Measurements from ENCODE around the gene RPUSD2. TPM values are rescaled to one million over a fixed set of nuclear protein-coding genes. Genes with fewer than 3 reads are reported as not detected.

The RPUSD2 gene
- total RNA-seq, 1 experiment from 2014 or later = 17.9 TPM

DNA sequence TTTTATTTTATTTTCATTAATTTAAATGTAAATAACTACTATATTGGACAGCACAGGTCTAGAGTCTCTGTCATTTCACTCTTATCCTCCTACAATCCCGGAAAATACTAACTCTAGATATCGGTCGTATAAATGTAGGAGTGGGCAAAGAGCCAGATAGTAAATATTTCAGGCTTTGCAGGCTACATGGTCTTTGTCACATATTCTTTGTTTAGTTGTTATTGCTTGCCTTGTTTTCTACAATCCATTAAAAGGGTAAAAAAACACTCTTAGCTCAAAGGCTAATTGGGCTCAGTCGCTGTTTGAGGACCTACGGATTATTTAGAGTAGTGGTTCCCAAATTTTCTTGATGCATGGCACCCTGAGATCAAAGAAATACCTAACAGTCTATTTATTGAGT lies 26.7 kb downstream of the RPUSD2 start:
- in situ Hi-C loops (cut with HindIII; ENCODE audit: low pct_unique_long_range_greater_than_20kb, low sequenced_read_pairs) = no loop called here
- DNase-seq (ENCODE audit: low read depth, low spot score) = no peak

GRCh38 chr15:40597024-40597423 lies 27.9 kb downstream of the RPUSD2 start:
- DNase-seq (ENCODE audit: low read depth, low spot score) = no peak
- in situ Hi-C loops (cut with HindIII; ENCODE audit: low pct_unique_long_range_greater_than_20kb, low sequenced_read_pairs) = no loop called here

GRCh38 chr15:40598126-40598525 lies 29.0 kb downstream of the RPUSD2 start:
- DNase-seq (ENCODE audit: low read depth, low spot score) = no peak
- in situ Hi-C loops (cut with HindIII; ENCODE audit: low pct_unique_long_range_greater_than_20kb, low sequenced_read_pairs) = no loop called here

DNA sequence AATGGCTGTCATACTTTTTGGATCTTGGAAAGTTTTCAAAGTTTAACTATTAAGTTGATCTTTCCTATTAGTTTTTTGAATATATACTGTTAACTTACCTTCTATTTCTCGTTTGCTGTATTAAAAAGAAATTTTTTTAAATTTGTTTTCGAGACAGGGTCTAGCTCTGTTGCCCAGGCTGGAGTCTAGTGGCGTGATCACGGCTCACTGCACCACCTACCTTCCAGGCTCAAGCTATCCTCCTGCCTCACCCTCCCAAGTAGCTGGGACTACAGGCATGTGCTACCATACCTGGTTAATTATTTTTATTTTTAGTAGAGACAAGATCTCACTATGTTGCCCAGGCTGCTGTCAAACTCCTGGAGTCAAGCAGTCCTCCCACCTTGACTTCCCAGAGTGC lies 29.6 kb downstream of the RPUSD2 start:
- no peak for DNase-seq (ENCODE audit: low read depth, low spot score)
- in situ Hi-C loops (cut with HindIII; ENCODE audit: low pct_unique_long_range_greater_than_20kb, low sequenced_read_pairs) = no loop called here

- DNase-seq (ENCODE audit: low read depth, low spot score) = no peak
- in situ Hi-C loops (cut with HindIII; ENCODE audit: low pct_unique_long_range_greater_than_20kb, low sequenced_read_pairs) = no loop called here
Measured at GRCh38 chr15:40600956-40601355, 31.9 kb downstream of the RPUSD2 start.

DNA sequence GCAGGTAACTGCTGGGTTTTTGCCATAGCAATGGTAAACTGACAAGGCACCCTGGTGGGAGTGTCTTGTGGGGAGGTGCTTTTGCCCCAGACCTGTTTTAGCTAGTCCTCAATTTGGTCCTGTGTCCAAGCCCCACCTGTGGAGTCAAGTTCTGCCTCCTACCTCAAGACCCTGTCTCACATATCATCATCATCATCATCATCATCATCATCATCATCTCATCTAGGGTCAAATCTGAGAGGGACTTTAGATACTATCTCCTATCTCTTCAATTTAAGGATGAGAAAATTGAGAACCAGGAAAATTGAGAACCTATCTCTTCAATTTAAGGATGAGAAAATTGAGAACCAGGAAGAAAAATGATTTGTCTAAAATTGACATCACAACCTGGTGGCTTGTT lies 34.8 kb downstream of the RPUSD2 start:
- in situ Hi-C loops (cut with HindIII; ENCODE audit: low pct_unique_long_range_greater_than_20kb, low sequenced_read_pairs) = no loop called here
- no peak for DNase-seq (ENCODE audit: low read depth, low spot score)

- in situ Hi-C loops (cut with HindIII; ENCODE audit: low pct_unique_long_range_greater_than_20kb, low sequenced_read_pairs) = no loop called here
- DNase-seq (ENCODE audit: low read depth, low spot score) = no peak
Measured at GRCh38 chr15:40613080-40613479, 44.0 kb downstream of the RPUSD2 start.

GRCh38 chr15:40618023-40618422 lies 48.9 kb downstream of the RPUSD2 start:
- in situ Hi-C loops (cut with HindIII; ENCODE audit: low pct_unique_long_range_greater_than_20kb, low sequenced_read_pairs) = no loop called here
- DNase-seq (ENCODE audit: low read depth, low spot score) = no peak

DNA sequence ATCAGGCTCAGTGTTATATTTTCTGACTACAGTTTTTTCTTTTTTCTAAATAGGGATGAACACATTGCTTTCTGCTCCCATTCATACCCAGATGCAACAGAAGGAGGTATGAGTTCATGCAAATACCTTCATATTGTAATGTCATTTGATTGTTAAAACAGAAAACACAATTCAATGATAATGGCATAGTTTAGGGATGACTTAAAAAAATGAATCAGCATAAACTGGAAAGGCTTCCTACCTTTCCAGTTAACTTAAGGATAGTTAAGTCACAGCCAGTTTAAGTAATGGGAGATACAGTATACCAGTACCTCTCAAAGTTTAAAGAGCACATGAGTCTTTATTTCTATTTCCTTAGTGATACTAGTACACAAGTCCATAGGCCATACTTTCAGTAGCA lies 49.8 kb downstream of the RPUSD2 start:
- in situ Hi-C loops (cut with HindIII; ENCODE audit: low pct_unique_long_range_greater_than_20kb, low sequenced_read_pairs) = no loop called here
- DNase-seq (ENCODE audit: low read depth, low spot score) = no peak

DNA sequence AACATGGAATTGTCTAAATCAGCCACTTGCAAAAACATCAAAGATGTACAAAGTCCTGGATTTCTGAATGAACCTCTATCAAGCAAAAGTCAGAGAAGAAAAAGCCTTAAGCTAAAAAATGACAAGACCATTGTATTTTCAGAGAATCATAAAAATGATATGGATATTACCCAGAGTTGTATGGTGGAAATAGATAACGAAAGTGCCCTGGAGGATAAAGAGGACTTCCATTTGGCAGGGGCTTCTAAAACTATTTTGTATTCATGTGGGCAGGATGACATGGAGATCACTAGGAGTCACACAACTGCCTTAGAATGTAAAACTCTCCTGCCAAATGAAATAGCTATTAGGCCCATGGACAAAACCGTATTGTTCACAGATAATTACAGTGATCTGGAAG lies 54.3 kb downstream of the RPUSD2 start:
- no peak for DNase-seq (ENCODE audit: low read depth, low spot score)
- in situ Hi-C loops (cut with HindIII; ENCODE audit: low pct_unique_long_range_greater_than_20kb, low sequenced_read_pairs) = no loop called here

Small RNA genes within 50 kb of the gene (small RNA-seq; reads per million reads assigned to genes)
- gene RF00017 (0 reads per million in 2 experiments), gene RN7SL376P (0 reads per million in 2 experiments), gene RNU6-516P (0 reads per million in 2 experiments)

Other genes with a start within 250 kb of the RPUSD2 start
- gene INAFM2, start 245.6 kb upstream of the RPUSD2 start, total RNA-seq (2014; rRNA removed; shearing (Covaris generic)) = 11.5 and 12.3 TPM in 2 replicates
- 5.0 and 5.5 TPM in 2 replicates for gene CCDC9B, start 228.4 kb upstream of the RPUSD2 start, total RNA-seq (2014; rRNA removed; shearing (Covaris generic))
- not detected in 2 replicates for gene PHGR1, start 218.3 kb upstream of the RPUSD2 start, total RNA-seq (2014; rRNA removed; shearing (Covaris generic))
- gene DISP2, start 211.1 kb upstream of the RPUSD2 start, total RNA-seq (2014; rRNA removed; shearing (Covaris generic)) = 0.34 and 0.80 TPM in 2 replicates
- 39.7 and 41.8 TPM in 2 replicates for gene KNSTRN, start 186.6 kb upstream of the RPUSD2 start, total RNA-seq (2014; rRNA removed; shearing (Covaris generic))
- gene IVD, start 163.5 kb upstream of the RPUSD2 start, total RNA-seq (2014; rRNA removed; shearing (Covaris generic)) = 16.6 and 23.3 TPM in 2 replicates
- gene BAHD1, start 128.3 kb upstream of the RPUSD2 start, total RNA-seq (2014; rRNA removed; shearing (Covaris generic)) = 9.1 and 10.7 TPM in 2 replicates
- gene CHST14, start 98.3 kb upstream of the RPUSD2 start, total RNA-seq (2014; rRNA removed; shearing (Covaris generic)) = 15.5 and 16.4 TPM in 2 replicates
- gene CCDC32, start 4.3 kb upstream of the RPUSD2 start, total RNA-seq (2014; rRNA removed; shearing (Covaris generic)) = 8.9 and 21.6 TPM in 2 replicates
- 17.2 and 18.4 TPM in 2 replicates for gene KNL1, start 24.9 kb downstream of the RPUSD2 start, total RNA-seq (2014; rRNA removed; shearing (Covaris generic))
- gene RAD51, start 125.9 kb downstream of the RPUSD2 start, total RNA-seq (2014; rRNA removed; shearing (Covaris generic)) = 5.1 and 7.0 TPM in 2 replicates
- 26.6 and 31.3 TPM in 2 replicates for gene RMDN3, start 186.0 kb downstream of the RPUSD2 start, total RNA-seq (2014; rRNA removed; shearing (Covaris generic))
- gene GCHFR, start 194.8 kb downstream of the RPUSD2 start, total RNA-seq (2014; rRNA removed; shearing (Covaris generic)) = 0.82 and 1.3 TPM in 2 replicates
- not detected in 2 replicates for gene C15orf62, start 200.7 kb downstream of the RPUSD2 start, total RNA-seq (2014; rRNA removed; shearing (Covaris generic))
- gene ZFYVE19, start 237.8 kb downstream of the RPUSD2 start, total RNA-seq (2014; rRNA removed; shearing (Covaris generic)) = 9.3 and 11.5 TPM in 2 replicates
- gene DNAJC17, start 238.2 kb downstream of the RPUSD2 start, total RNA-seq (2014; rRNA removed; shearing (Covaris generic)) = 23.5 and 26.9 TPM in 2 replicates